ENCODE results near the gene COX7A2. TPM values are rescaled to one million over a fixed set of nuclear protein-coding genes. Genes with fewer than 3 reads are reported as not detected.

The COX7A2 gene
- total RNA-seq, 2 experiments from 2014 or later = 481 to 485 TPM

GRCh38 chr6:75201021-75201420 is 42.6 kb downstream of the COX7A2 start:
- DNase-seq (no peak), ATAC-seq (no peak)
- Mint-ChIP-seq H3K27me3 (peaks cover 57% of the 10 kb centered on the region), H3K36me3 (ENCODE audit: low read depth) (no peaks in the 10 kb centered on the region), H3K9me3 (no peaks in the 10 kb centered on the region), H3K4me1 (ENCODE audit: low read depth) (peaks cover 25% of the 10 kb centered on the region), H3K4me3 (no peak overlapping the region), H3K27ac (no peak overlapping the region)
- TF ChIP-seq, protein P1, sequence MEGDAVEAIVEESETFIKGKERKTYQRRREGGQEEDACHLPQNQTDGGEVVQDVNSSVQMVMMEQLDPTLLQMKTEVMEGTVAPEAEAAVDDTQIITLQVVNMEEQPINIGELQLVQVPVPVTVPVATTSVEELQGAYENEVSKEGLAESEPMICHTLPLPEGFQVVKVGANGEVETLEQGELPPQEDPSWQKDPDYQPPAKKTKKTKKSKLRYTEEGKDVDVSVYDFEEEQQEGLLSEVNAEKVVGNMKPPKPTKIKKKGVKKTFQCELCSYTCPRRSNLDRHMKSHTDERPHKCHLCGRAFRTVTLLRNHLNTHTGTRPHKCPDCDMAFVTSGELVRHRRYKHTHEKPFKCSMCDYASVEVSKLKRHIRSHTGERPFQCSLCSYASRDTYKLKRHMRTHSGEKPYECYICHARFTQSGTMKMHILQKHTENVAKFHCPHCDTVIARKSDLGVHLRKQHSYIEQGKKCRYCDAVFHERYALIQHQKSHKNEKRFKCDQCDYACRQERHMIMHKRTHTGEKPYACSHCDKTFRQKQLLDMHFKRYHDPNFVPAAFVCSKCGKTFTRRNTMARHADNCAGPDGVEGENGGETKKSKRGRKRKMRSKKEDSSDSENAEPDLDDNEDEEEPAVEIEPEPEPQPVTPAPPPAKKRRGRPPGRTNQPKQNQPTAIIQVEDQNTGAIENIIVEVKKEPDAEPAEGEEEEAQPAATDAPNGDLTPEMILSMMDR (IDR thresholded peaks at IDR 0.05) = no peak
- intact Hi-C loops (cut with micrococcal nuclease) = loop anchor here (10.0 kb wide), 2 partner anchors 116 to 1236 kb away; no protein-coding TSS in a partner anchor
- ChIA-PET POLR2A (no interaction called here), CTCF (interaction anchor here (1.1 to 5.3 kb wide), 2 partner anchors 9 to 1462 kb away, joined by 4 to 28 read pairs; no protein-coding TSS in a partner anchor)

DNA sequence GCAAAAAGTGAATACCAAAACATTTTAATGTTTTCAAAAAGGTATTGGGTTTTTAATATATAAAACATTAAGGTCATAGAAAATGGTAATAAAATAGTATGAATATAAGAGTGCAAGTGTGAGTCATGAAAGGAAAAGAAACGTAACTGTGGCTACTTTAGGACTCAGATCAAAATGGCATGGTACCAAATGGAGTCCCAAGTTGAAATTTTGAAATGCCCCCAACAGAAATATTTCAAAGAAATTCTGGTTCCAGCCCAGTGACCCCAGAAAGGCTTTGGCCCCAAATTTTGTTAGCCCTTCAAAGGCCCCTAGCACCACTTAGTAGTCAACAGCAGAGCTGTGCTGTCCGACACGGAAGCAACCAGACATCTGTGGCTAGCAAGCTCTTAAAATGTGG is 43.7 kb downstream of the COX7A2 start:
- ChIA-PET CTCF (interaction anchor here (5.3 kb wide), 1 partner anchor 10 kb away, joined by 28 read pairs; no protein-coding TSS in a partner anchor), POLR2A (no interaction called here)
- no peaks in the 10 kb centered on the region for H3K9me3 Mint-ChIP-seq
- H3K27me3 Mint-ChIP-seq = peaks cover 46% of the 10 kb centered on the region
- no peaks in the 10 kb centered on the region for H3K36me3 Mint-ChIP-seq (ENCODE audit: low read depth)
- H3K27ac Mint-ChIP-seq = no peak overlapping the region
- no peak overlapping the region for H3K4me3 Mint-ChIP-seq
- intact Hi-C loops (cut with micrococcal nuclease) = loop anchor here (10.0 kb wide), 2 partner anchors 115 to 1235 kb away; no protein-coding TSS in a partner anchor
- peaks cover 16% of the 10 kb centered on the region for H3K4me1 Mint-ChIP-seq (ENCODE audit: low read depth)
- TF ChIP-seq, protein P1 (IDR thresholded peaks at IDR 0.05) = no peak
- DNase-seq (no peak), ATAC-seq (no peak)

DNA sequence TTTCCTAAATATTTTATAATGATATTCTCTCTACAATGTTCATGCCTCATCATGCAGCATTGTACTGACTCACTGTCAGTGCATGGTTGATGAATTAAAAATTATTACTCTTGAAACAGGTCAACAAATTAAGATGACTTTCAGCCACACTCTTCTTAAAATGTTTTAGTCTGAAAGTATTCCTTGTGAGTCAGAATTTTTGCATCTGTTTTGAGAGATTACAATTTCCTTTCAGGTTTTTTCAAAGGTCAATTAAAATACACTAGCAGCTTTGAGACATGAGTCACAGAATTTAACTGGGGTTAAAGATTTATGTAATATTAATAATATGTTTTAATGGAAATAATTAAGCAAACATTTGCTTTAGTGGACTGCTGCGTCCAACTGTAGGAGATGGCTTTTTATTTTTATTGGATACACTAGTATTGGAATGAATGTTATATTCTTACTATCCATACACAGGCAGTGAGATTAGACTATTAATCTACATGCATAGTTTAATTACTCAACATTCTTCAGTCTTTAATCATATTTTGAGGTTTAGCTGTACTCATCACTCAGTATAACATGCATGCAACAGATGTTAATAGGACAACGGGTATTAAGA is 47.4 kb downstream of the COX7A2 start:
- ATAC-seq (no peak), DNase-seq (no peak)
- intact Hi-C loops (cut with micrococcal nuclease) = no loop called here
- peaks cover 11% of the 10 kb centered on the region for H3K27me3 Mint-ChIP-seq
- no peaks in the 10 kb centered on the region for H3K36me3 Mint-ChIP-seq (ENCODE audit: low read depth)
- no peak overlapping the region for H3K27ac Mint-ChIP-seq
- no peaks in the 10 kb centered on the region for H3K9me3 Mint-ChIP-seq
- TF ChIP-seq, protein P1 (IDR thresholded peaks at IDR 0.05) = no peak
- ChIA-PET CTCF (no interaction called here), POLR2A (no interaction called here)
- H3K4me3 Mint-ChIP-seq = no peak overlapping the region
- H3K4me1 Mint-ChIP-seq (ENCODE audit: low read depth) = no peaks in the 10 kb centered on the region

- intact Hi-C loops (cut with micrococcal nuclease) = no loop called here
- Mint-ChIP-seq H3K9me3 (peaks cover 3% of the 10 kb centered on the region), H3K4me1 (ENCODE audit: low read depth) (no peaks in the 10 kb centered on the region), H3K4me3 (no peak overlapping the region), H3K36me3 (ENCODE audit: low read depth) (no peaks in the 10 kb centered on the region), H3K27me3 (peaks cover 13% of the 10 kb centered on the region), H3K27ac (no peak overlapping the region)
- TF ChIP-seq, protein P1 (IDR thresholded peaks at IDR 0.05) = no peak
- CTCF ChIA-PET = interaction anchor here (1.2 kb wide), 1 partner anchor 20 kb away, joined by 4 read pairs; no protein-coding TSS in a partner anchor
- ATAC-seq (no peak), DNase-seq (no peak)
- POLR2A ChIA-PET = no interaction called here
Measured at GRCh38 chr6:75188221-75188925, 55.2 kb downstream of the COX7A2 start.

Other genes starting within 250 kb of the COX7A2 start
- under 1 TPM in 1 of 2 experiments, not detected in 1; 0.09 TPM for gene COL12A1, start 37.7 kb downstream of the COX7A2 start, total RNA-seq
- gene TMEM30A, start 41.0 kb upstream of the COX7A2 start, total RNA-seq = 10 to 100 TPM; 39.7 to 39.9 TPM
- under 1 TPM in 1 of 2 experiments, not detected in 1; 0.07 TPM for gene FILIP1, start 250.0 kb upstream of the COX7A2 start, total RNA-seq